Measurements from ENCODE around the gene RNU7-1.

DNA sequence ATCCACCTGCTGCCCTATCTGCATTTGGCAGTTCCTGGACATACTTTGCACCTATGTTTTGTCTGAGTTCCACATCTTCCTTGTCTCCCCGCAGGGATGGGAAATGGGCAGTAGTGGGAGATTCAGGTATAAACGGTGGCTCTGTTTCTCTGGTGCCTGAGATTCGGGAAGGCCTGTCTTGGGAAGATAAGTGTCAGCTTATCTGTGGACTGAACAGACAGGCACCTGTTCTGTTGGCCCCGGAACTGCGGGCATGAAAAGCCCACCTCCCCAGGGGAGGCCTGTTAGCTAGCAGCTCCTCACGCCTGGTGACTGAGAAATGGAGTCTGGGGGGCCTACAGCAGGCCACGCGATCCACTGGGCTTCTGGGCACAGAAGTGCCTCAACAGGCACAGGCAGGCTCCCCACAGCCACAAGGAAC is 21.0 kb downstream of the RNU7-1 start:
- TF ChIP-seq POLR2A (IDR thresholded peaks at IDR 0.05): no peak
- TF ChIP-seq, protein P1, sequence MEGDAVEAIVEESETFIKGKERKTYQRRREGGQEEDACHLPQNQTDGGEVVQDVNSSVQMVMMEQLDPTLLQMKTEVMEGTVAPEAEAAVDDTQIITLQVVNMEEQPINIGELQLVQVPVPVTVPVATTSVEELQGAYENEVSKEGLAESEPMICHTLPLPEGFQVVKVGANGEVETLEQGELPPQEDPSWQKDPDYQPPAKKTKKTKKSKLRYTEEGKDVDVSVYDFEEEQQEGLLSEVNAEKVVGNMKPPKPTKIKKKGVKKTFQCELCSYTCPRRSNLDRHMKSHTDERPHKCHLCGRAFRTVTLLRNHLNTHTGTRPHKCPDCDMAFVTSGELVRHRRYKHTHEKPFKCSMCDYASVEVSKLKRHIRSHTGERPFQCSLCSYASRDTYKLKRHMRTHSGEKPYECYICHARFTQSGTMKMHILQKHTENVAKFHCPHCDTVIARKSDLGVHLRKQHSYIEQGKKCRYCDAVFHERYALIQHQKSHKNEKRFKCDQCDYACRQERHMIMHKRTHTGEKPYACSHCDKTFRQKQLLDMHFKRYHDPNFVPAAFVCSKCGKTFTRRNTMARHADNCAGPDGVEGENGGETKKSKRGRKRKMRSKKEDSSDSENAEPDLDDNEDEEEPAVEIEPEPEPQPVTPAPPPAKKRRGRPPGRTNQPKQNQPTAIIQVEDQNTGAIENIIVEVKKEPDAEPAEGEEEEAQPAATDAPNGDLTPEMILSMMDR (IDR thresholded peaks at IDR 0.05 in 8 of 11, conservative IDR thresholded peaks at IDR 0.05 in 3 of 11): no peak
- TF ChIP-seq POLR2AphosphoS5 (IDR thresholded peaks at IDR 0.05): no peak

Measured in spleen (tissue), 7 donors.